Lower leg skin (tissue), 4 donors: ENCODE data around the gene IRX4. TPM values are rescaled to one million over a fixed set of nuclear protein-coding genes. Genes with fewer than 3 reads are reported as not detected.
"Not testable (repeated sequence)": the region's sequence is repeated elsewhere in the genome, so short reads cannot be mapped to it uniquely, and the experiment has no call there.

Experiments used
- DNase-seq, 2 donors: peaks; one replicate each; pipeline ENCODE4 v3.0.0-alpha.2; 2019; ENCODE audit warnings: low spot score in 2 of 2
- H3K4me3 ChIP-seq: fragments of 200-600 bp; sonication (generic); 2 replicates; pipeline ENCODE4 v1.5.1; 2017; ENCODE audit warnings: mild to moderate bottlenecking, low read depth; ENCODE audit not compliant: poor library complexity, severe bottlenecking
- POLR2A ChIP-seq, 2 donors: fragments of 450-650 bp; IDR thresholded peaks; one replicate each; pipeline ENCODE4 v1.6.1; 2016 to 2017; ENCODE audit warnings: antibody characterized with exemption in 2 of 2, mild to moderate bottlenecking in 1 of 2, moderate library complexity in 1 of 2
- WGBS, 2 donors: methylation state at CpG; one replicate each; pipeline ENCODE4 v1.1.5; 2018; 5-methylcytosine and 5-hydroxymethylcytosine counted together
- intact Hi-C: fragments of 100-400 bp; cut with DNase I; formaldehyde crosslinking; loops from one replicate; pipeline ENCODE4 v1.15.0; 2023; ENCODE audit warnings: low total_unique reads
- total RNA-seq, 4 donors: library from RNA; depleted of rRNA; stranded (reverse); fragments of >200 nt; gene quantifications; one replicate each; pipeline ENCODE4 v1.1.0, GENCODE V29; 2016
- TF ChIP-seq, protein P1 (sequence below), 3 donors: fragments of 450-650 bp; IDR thresholded peaks; one replicate each; pipeline ENCODE4 v1.5.1; 2016; ENCODE audit warnings: antibody characterized with exemption in 3 of 3, mild to moderate bottlenecking in 3 of 3, moderate library complexity in 2 of 3

The IRX4 gene
- total RNA-seq, 4 donors from 2014 or later, result 32.5 to 58.3 (median 48.5) TPM

DNA sequence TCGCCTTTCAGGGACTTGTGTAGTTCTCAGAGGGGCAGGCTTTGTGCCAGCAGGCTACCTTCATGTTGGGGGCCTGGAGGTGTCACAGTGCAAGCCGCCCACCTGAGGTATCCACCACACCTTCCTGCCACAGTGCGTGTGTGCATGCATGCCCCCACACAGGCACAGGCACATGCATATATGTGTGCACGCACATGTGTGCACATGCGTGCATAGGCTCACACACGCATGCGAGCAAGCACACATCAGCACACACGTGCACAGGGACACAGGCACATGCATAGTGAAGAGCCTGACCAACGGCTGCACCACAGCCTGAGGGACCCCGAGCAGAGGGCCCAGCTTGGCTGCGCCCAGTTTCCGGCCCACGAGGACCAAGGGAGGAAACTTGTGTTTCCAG, 36.1 kb downstream of the IRX4 start:
- WGBS, 2 donors, result 92 to 96% methylated on average over 11 to 12 of the region's 13 CpGs
- intact Hi-C loops, result no loop called here
- DNase-seq, result no peak

DNA sequence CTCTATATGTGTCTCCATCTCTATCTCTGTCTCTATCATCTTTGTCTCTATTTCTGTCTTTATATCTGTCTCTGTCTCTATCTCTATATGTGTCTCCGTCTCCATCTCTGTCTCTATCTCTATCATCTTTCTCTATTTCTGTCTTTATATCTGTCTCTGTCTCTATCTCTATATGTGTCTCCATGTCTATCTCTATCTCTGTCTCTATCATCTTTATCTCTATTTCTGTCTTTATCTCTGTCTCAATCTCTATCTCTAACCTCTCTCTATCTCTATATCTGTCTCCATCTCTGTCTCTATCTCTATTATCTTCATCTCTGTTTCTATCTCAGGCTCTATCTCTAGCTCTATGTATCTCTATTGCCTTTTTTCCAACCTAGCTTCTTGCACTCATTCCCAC, 37.0 kb downstream of the IRX4 start:
- H3K4me3 ChIP-seq, result no peak overlapping the region
- DNase-seq, result no peak
- 68 to 82% methylated on average over 1 of the region's 1 CpG for WGBS, 2 donors
- intact Hi-C loops, result no loop called here
- no peak for TF ChIP-seq POLR2A (IDR thresholded peaks at IDR 0.05)
- TF ChIP-seq, protein P1, sequence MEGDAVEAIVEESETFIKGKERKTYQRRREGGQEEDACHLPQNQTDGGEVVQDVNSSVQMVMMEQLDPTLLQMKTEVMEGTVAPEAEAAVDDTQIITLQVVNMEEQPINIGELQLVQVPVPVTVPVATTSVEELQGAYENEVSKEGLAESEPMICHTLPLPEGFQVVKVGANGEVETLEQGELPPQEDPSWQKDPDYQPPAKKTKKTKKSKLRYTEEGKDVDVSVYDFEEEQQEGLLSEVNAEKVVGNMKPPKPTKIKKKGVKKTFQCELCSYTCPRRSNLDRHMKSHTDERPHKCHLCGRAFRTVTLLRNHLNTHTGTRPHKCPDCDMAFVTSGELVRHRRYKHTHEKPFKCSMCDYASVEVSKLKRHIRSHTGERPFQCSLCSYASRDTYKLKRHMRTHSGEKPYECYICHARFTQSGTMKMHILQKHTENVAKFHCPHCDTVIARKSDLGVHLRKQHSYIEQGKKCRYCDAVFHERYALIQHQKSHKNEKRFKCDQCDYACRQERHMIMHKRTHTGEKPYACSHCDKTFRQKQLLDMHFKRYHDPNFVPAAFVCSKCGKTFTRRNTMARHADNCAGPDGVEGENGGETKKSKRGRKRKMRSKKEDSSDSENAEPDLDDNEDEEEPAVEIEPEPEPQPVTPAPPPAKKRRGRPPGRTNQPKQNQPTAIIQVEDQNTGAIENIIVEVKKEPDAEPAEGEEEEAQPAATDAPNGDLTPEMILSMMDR (IDR thresholded peaks at IDR 0.05), result no peak

More for the DNA sequence above, 36.1 kb downstream of the IRX4 start:
- TF ChIP-seq POLR2A (IDR thresholded peaks at IDR 0.05), result no peak
- TF ChIP-seq, protein P1 (IDR thresholded peaks at IDR 0.05), result no peak
- H3K4me3 ChIP-seq, result no peak overlapping the region

DNA sequence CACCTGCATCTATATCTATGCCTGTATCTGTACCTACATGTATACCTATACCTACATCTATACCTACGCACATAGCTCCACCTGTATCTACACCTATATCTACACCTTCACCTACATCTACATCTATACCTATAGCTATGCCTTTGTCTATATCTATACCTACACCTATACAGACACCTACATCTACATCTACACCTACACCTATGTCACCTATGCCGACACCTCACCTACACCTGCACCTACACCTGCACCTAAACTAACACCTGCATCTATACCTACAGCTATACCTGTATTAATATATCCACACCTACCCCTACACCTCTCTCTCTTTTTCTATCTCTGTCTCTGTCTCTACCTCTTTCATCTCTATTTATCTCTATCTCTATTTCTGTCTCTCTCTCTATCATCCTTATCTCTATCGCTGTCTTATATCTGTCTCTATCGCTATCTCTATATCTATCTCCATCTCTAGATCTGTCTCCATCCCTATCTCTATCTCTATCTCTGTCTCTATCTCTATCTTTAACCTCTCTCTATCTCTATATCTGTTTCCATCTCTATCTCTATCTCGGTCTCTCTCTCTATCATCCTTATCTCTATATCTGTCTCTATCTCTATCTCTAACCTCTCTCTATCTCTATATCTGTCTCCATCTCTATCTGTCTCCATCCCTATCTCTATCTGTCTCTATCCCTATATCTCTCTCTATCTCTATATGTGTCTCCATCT, 37.9 kb downstream of the IRX4 start:
- intact Hi-C loops, result no loop called here
- TF ChIP-seq POLR2A (IDR thresholded peaks at IDR 0.05), result no peak
- TF ChIP-seq, protein P1 (IDR thresholded peaks at IDR 0.05), result no peak
- no peak for DNase-seq
- 97% methylated on average over 5 of the region's 5 CpGs for WGBS, 2 donors
- no peak overlapping the region for H3K4me3 ChIP-seq

DNA sequence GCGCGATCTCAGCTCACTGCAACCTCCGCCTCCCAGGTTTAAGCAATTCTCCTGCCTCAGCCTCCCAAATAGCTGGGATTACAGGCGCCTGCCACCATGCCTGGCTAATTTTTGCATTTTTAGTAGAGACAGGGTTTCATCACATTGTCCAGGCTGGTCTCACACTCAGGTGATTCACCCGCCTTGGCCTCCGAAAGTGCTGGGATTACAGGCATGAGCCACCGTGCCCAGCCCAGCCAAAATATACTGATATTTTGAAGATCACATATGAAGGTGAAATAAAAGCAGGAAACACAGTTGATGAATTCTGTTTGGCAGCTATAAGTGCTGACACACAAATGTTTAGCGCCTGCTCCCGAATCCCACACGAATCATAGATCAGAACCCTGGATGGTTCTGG, 39.0 kb downstream of the IRX4 start:
- DNase-seq, H3K4me3 ChIP-seq, intact Hi-C loops: not testable (repeated sequence)
- WGBS, 2 donors, result 86 to 87% methylated on average over 10 of the region's 10 CpGs

DNA sequence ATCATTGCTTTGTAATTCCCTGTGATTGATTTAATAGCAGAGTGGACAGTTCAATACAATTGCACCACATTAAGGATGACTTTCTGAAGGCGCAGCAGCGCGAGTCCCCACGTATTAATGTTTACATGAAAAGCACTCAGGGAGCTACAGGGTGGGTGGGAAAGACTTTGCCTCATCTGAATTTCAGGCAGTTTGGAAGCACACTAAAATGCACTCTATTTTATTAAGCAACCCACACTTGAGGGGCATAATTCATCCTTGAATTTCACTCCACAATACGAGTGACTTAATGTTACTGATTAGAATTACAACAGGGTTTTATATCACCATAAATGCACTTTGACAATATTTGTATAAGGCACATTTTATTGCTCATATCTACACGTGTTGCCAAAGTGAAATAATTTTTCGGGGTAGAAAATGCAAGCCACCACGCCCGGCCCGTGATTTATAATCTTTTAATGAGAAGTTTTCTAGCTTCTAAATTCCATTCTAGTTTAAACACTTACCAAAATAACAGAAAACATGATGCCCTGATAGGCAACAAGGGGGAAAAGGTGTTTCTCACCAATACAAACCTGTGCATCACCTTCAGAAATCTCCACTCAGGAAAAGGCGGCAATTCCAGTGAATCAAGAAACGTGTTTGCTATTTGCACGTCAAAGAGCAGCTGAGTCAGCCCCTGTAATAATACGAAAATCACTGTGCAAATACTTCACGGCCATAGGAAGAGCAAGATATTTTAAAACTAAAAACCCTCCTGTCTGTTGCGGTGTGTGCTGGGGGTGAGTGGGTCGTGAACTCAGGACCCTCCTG, 40.5 kb downstream of the IRX4 start:
- no peak overlapping the region for H3K4me3 ChIP-seq
- intact Hi-C loops, result no loop called here
- TF ChIP-seq, protein P1 (IDR thresholded peaks at IDR 0.05), result no peak
- TF ChIP-seq POLR2A (IDR thresholded peaks at IDR 0.05), result no peak
- 68 to 70% methylated on average over 17 of the region's 17 CpGs for WGBS, 2 donors
- no peak for DNase-seq

DNA sequence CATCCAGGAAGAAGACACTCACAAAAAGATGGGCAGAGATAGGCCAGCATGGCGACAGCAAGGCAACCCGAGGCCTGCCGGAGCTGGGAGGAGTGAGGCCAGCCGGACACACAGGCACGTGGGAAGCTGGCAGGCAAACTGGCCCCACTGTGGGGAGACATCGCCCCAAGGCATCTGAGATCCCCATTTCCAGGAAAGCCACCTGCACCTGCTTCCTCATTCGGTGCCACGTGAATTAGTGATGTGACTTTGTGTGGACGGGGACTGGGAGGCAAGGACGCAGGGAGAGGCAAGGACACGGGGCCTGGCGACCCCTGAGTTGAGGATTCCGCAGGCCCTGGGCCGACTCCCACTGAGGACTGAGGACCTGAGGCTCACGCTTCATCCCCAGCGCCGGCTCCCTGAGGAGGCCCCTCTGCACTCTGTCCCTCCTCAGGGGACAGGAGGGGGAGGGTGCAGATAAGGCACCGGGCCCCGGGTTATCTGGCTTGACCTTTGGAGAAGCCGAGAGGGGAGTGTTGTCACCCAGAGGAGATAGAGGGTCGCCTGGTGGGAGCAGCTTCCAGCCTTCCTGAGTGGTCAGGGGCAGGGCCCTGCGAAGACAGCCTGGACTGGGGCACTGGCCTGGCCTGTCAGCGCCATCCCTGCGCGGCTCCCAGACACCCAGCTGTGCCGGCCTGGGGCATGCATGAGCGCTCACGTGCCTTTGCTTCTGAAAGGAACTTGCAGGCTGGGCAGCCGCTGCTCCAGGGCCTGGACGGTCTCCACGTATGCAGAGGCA, 41.8 kb downstream of the IRX4 start:
- intact Hi-C loops, result no loop called here
- TF ChIP-seq, protein P1 (IDR thresholded peaks at IDR 0.05), result no peak
- TF ChIP-seq POLR2A (IDR thresholded peaks at IDR 0.05), result no peak
- no peak overlapping the region for H3K4me3 ChIP-seq
- no peak for DNase-seq
- 62 to 63% methylated on average over 26 to 31 of the region's 31 CpGs for WGBS, 2 donors
